ENCODE results near the gene BABAM2.

- no peak for TF ChIP-seq CTCF (tag by site-specific recombination; IDR thresholded peaks at IDR 0.05)
- no peak for TF ChIP-seq ZSCAN16 (tag by site-specific recombination; IDR thresholded peaks at IDR 0.05)
- no peak for TF ChIP-seq ZNF580 (tag by site-specific recombination; IDR thresholded peaks at IDR 0.05)
- no peak for TF ChIP-seq ZNF138 (tag by site-specific recombination; IDR thresholded peaks at IDR 0.05; ENCODE audit: borderline replicate concordance)
- no peak for TF ChIP-seq PBX3 (CRISPR knock-in tag; IDR thresholded peaks at IDR 0.05)
These were observed 18.7 kb upstream of the BABAM2 start for GRCh38 chr2:27871802-27872201.
